HepG2 (cell line): ENCODE data around the gene DNASE2.

Experiments used
- TCF7L2 ChIP-seq: IDR thresholded peaks from 2 replicates; pipeline ENCODE4 v1.6.1; 2011; ENCODE audit warnings: mild to moderate bottlenecking, low read depth, low read length, moderate library complexity
- TF ChIP-seq, protein P1 (sequence below): sonication (generic); formaldehyde crosslinking; IDR thresholded peaks from one replicate; pipeline ENCODE4 v1.5.1; 2020; ENCODE audit warnings: mild to moderate bottlenecking, missing genetic modification reagents; ENCODE audit errors: not compliant biosample characterization
- TF ChIP-seq, protein P2 (sequence below): sonication (generic); formaldehyde crosslinking; IDR thresholded peaks from 2 replicates; pipeline ENCODE4 v1.8.1; 2022; ENCODE audit warnings: mild to moderate bottlenecking, missing genetic modification reagents
- TF ChIP-seq, protein P3 (sequence below): sonication (generic); formaldehyde crosslinking; IDR thresholded peaks from 2 replicates; pipeline ENCODE4 v1.4.0; 2020; ENCODE audit warnings: missing genetic modification reagents, borderline replicate concordance

DNA sequence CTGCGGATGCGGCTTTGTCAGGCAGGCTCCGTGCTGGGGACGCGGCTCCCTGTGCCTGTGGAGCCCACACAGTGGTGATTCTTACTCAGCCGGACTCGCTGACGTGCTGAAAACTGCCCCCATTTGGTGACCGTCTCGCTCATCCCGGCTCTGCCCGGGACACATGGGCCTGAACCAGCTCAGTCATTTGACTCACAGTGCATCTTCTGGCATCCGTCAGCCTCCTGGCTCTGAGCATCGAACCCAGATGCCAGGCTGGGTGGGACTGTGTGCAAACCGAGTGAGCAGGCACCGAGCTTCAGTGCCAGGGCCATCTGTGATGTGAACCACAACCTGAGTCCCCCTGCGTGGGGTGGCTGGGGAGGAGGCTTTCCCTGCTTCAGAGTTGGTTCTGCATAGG lies 15.2 kb upstream of the DNASE2 start:
- TF ChIP-seq, protein P1, sequence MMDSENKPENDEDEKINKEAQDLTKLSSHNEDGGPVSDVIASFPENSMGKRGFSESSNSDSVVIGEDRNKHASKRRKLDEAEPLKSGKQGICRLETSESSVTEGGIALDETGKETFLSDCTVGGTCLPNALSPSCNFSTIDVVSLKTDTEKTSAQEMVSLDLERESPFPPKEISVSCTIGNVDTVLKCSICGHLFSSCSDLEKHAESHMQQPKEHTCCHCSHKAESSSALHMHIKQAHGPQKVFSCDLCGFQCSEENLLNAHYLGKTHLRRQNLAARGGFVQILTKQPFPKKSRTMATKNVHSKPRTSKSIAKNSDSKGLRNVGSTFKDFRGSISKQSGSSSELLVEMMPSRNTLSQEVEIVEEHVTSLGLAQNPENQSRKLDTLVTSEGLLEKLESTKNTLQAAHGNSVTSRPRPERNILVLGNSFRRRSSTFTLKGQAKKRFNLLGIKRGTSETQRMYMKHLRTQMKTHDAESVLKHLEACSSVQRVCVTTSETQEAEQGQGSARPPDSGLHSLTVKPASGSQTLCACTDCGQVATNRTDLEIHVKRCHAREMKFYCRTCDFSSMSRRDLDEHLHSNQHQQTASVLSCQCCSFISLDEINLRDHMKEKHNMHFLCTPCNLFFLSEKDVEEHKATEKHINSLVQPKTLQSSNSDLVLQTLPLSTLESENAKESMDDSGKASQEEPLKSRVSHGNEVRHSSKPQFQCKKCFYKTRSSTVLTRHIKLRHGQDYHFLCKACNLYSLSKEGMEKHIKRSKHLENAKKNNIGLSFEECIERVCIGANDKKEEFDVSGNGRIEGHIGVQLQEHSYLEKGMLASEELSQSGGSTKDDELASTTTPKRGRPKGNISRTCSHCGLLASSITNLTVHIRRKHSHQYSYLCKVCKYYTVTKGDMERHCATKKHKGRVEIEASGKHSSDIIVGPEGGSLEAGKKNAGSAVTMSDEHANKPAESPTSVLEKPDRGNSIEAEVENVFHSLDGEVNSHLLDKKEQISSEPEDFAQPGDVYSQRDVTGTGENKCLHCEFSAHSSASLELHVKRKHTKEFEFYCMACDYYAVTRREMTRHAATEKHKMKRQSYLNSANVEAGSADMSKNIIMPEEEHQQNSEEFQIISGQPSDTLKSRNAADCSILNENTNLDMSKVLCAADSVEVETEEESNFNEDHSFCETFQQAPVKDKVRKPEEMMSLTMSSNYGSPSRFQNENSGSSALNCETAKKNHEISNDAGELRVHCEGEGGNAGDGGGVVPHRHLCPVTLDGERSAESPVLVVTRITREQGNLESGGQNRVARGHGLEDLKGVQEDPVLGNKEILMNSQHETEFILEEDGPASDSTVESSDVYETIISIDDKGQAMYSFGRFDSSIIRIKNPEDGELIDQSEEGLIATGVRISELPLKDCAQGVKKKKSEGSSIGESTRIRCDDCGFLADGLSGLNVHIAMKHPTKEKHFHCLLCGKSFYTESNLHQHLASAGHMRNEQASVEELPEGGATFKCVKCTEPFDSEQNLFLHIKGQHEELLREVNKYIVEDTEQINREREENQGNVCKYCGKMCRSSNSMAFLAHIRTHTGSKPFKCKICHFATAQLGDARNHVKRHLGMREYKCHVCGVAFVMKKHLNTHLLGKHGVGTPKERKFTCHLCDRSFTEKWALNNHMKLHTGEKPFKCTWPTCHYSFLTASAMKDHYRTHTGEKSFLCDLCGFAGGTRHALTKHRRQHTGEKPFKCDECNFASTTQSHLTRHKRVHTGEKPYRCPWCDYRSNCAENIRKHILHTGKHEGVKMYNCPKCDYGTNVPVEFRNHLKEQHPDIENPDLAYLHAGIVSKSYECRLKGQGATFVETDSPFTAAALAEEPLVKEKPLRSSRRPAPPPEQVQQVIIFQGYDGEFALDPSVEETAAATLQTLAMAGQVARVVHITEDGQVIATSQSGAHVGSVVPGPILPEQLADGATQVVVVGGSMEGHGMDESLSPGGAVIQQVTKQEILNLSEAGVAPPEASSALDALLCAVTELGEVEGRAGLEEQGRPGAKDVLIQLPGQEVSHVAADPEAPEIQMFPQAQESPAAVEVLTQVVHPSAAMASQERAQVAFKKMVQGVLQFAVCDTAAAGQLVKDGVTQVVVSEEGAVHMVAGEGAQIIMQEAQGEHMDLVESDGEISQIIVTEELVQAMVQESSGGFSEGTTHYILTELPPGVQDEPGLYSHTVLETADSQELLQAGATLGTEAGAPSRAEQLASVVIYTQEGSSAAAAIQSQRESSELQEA (CRISPR knock-in tag), result no peak
- no peak for TF ChIP-seq TCF7L2
- TF ChIP-seq, protein P2, sequence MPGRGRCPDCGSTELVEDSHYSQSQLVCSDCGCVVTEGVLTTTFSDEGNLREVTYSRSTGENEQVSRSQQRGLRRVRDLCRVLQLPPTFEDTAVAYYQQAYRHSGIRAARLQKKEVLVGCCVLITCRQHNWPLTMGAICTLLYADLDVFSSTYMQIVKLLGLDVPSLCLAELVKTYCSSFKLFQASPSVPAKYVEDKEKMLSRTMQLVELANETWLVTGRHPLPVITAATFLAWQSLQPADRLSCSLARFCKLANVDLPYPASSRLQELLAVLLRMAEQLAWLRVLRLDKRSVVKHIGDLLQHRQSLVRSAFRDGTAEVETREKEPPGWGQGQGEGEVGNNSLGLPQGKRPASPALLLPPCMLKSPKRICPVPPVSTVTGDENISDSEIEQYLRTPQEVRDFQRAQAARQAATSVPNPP, result no peak
- TF ChIP-seq, protein P3, sequence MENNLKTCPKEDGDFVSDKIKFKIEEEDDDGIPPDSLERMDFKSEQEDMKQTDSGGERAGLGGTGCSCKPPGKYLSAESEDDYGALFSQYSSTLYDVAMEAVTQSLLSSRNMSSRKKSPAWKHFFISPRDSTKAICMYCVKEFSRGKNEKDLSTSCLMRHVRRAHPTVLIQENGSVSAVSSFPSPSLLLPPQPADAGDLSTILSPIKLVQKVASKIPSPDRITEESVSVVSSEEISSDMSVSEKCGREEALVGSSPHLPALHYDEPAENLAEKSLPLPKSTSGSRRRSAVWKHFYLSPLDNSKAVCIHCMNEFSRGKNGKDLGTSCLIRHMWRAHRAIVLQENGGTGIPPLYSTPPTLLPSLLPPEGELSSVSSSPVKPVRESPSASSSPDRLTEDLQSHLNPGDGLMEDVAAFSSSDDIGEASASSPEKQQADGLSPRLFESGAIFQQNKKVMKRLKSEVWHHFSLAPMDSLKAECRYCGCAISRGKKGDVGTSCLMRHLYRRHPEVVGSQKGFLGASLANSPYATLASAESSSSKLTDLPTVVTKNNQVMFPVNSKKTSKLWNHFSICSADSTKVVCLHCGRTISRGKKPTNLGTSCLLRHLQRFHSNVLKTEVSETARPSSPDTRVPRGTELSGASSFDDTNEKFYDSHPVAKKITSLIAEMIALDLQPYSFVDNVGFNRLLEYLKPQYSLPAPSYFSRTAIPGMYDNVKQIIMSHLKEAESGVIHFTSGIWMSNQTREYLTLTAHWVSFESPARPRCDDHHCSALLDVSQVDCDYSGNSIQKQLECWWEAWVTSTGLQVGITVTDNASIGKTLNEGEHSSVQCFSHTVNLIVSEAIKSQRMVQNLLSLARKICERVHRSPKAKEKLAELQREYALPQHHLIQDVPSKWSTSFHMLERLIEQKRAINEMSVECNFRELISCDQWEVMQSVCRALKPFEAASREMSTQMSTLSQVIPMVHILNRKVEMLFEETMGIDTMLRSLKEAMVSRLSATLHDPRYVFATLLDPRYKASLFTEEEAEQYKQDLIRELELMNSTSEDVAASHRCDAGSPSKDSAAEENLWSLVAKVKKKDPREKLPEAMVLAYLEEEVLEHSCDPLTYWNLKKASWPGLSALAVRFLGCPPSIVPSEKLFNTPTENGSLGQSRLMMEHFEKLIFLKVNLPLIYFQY (CRISPR knock-in tag), result no peak
